Measurements from ENCODE around the gene DYNLT4. TPM values are rescaled to one million over a fixed set of nuclear protein-coding genes. Genes with fewer than 3 reads are reported as not detected.
"Not testable (repeated sequence)": the region's sequence is repeated elsewhere in the genome, so short reads cannot be mapped to it uniquely, and the experiment has no call there.

The DYNLT4 gene
- polyA plus RNA-seq, 6 donors from 2014 or later = not detected

GRCh38 chr1:44766421-44766820 is 40.7 kb downstream of the DYNLT4 start:
- not testable (repeated sequence) for H3K36me3 Mint-ChIP-seq; H3K4me1 Mint-ChIP-seq; DNase-seq; H3K27me3 Mint-ChIP-seq; H3K9me3 Mint-ChIP-seq; ATAC-seq (ENCODE audit: low read depth in 2 of 2); H3K4me3 Mint-ChIP-seq
- H3K27ac Mint-ChIP-seq = peak overlapping the region in 1 of 6 donors; percentile 86

- DNase-seq (no peak), ATAC-seq (ENCODE audit: low read depth in 2 of 2) (no peak)
- no peak overlapping the region for H3K27ac Mint-ChIP-seq
- H3K27me3 Mint-ChIP-seq = no peaks in the 10 kb centered on the region
- H3K36me3 Mint-ChIP-seq = no peaks in the 10 kb centered on the region
- no peak overlapping the region for H3K4me3 Mint-ChIP-seq
- H3K4me1 Mint-ChIP-seq = peaks cover 10 to 15% (median 12%) of the 10 kb centered on the region in 3 donors
- no peaks in the 10 kb centered on the region for H3K9me3 Mint-ChIP-seq
Measured at GRCh38 chr1:44760876-44761275, 46.3 kb downstream of the DYNLT4 start.

- H3K4me1 Mint-ChIP-seq = peaks cover 10 to 15% (median 12%) of the 10 kb centered on the region in 3 donors
Measured at GRCh38 chr1:44759077-44759476, 48.1 kb downstream of the DYNLT4 start.

GRCh38 chr1:44757420-44757819 is 49.7 kb downstream of the DYNLT4 start:
- DNase-seq = no peak
- H3K27me3 Mint-ChIP-seq = no peaks in the 10 kb centered on the region
- no peaks in the 10 kb centered on the region for H3K9me3 Mint-ChIP-seq
- no peak overlapping the region for H3K27ac Mint-ChIP-seq
- ATAC-seq (ENCODE audit: low read depth in 2 of 2) = peak in 1 of 2 donors; percentile 37
- no peaks in the 10 kb centered on the region for H3K36me3 Mint-ChIP-seq
- peak overlapping the region in 4 of 8 donors; percentile 19 to 60 (median 38) for H3K4me3 Mint-ChIP-seq
- H3K4me1 Mint-ChIP-seq = peaks cover 8 to 19% (median 10%) of the 10 kb centered on the region in 3 donors

More at GRCh38 chr1:44759077-44759476, 48.1 kb downstream of the DYNLT4 start:
- no peak for DNase-seq
- no peaks in the 10 kb centered on the region for H3K9me3 Mint-ChIP-seq
- H3K27me3 Mint-ChIP-seq = no peaks in the 10 kb centered on the region
- ATAC-seq (ENCODE audit: low read depth in 2 of 2) = no peak
- H3K27ac Mint-ChIP-seq = no peak overlapping the region
- no peaks in the 10 kb centered on the region for H3K36me3 Mint-ChIP-seq
- H3K4me3 Mint-ChIP-seq = no peak overlapping the region

Other genes starting within 250 kb of the DYNLT4 start
- 10 to 100 TPM in 1 of 6 donors, 1 to 10 TPM in 5; 1.2 to 10.3 (median 7.4) TPM for gene TMEM53, start 132.9 kb downstream of the DYNLT4 start, polyA plus RNA-seq (ENCODE audit: low read depth in 6 of 6)
- gene ARMH1, start 132.6 kb downstream of the DYNLT4 start, polyA plus RNA-seq (ENCODE audit: low read depth in 6 of 6) = 10 to 100 TPM; 14.0 to 28.1 (median 18.6) TPM
- not detected for gene RNU5D-1, start 76.2 kb downstream of the DYNLT4 start, polyA plus RNA-seq (ENCODE audit: low read depth in 6 of 6)
- gene KIF2C, start 67.5 kb downstream of the DYNLT4 start, polyA plus RNA-seq (ENCODE audit: low read depth in 6 of 6) = under 1 TPM in 4 of 6 donors, not detected in 2; 0.23 to 0.85 (median 0.33) TPM
- gene RPS8, start 31.8 kb downstream of the DYNLT4 start, polyA plus RNA-seq (ENCODE audit: low read depth in 6 of 6) = 1,000 to 10,000 TPM in 5 of 6 donors, 100 to 1,000 TPM in 1; 896 to 1,302 (median 1,132) TPM
- under 1 TPM in 1 of 6 donors, not detected in 5; 0.12 TPM for gene BEST4, start 19.2 kb downstream of the DYNLT4 start, polyA plus RNA-seq (ENCODE audit: low read depth in 6 of 6)
- 1 to 10 TPM; 2.6 to 9.2 (median 5.0) TPM for gene PLK3, start 7.0 kb downstream of the DYNLT4 start, polyA plus RNA-seq (ENCODE audit: low read depth in 6 of 6)
- gene BTBD19, start 1.2 kb upstream of the DYNLT4 start, polyA plus RNA-seq (ENCODE audit: low read depth in 6 of 6) = under 1 TPM in 3 of 6 donors, not detected in 3; 0.09 to 0.57 (median 0.31) TPM
- gene PTCH2, start 35.9 kb upstream of the DYNLT4 start, polyA plus RNA-seq (ENCODE audit: low read depth in 6 of 6) = under 1 TPM in 1 of 6 donors, not detected in 5; 0.27 TPM
- gene EIF2B3, start 179.2 kb upstream of the DYNLT4 start, polyA plus RNA-seq (ENCODE audit: low read depth in 6 of 6) = 10 to 100 TPM; 15.1 to 23.5 (median 18.1) TPM
- 10 to 100 TPM in 5 of 6 donors, 1 to 10 TPM in 1; 9.1 to 31.6 (median 16.1) TPM for gene HECTD3, start 204.0 kb upstream of the DYNLT4 start, polyA plus RNA-seq (ENCODE audit: low read depth in 6 of 6)
- 10 to 100 TPM; 59.9 to 95.9 (median 77.4) TPM for gene UROD, start 204.9 kb upstream of the DYNLT4 start, polyA plus RNA-seq (ENCODE audit: low read depth in 6 of 6)